Mesothelial cell of epicardium (in vitro differentiated cells): ENCODE results near the gene RPS10. TPM values are rescaled to one million over a fixed set of nuclear protein-coding genes. Genes with fewer than 3 reads are reported as not detected.

ENCODE experiments used
- DNase-seq, 2 experiments: peaks; one replicate each; pipeline ENCODE4 v3.0.0; 2021; ENCODE audit warnings: low spot score in 2 of 2; ENCODE audit not compliant: unreplicated experiment in 2 of 2
- H3K27ac Mint-ChIP-seq: 2 replicates; pipeline ENCODE4 v1.8.0; 2021; ENCODE audit warnings: mixed read lengths
- H3K27me3 Mint-ChIP-seq: 2 replicates; pipeline ENCODE4 v1.8.0; 2021; ENCODE audit warnings: low read depth, mixed read lengths
- H3K36me3 Mint-ChIP-seq: 2 replicates; pipeline ENCODE4 v1.8.0; 2021; ENCODE audit warnings: mixed read lengths
- H3K4me1 Mint-ChIP-seq: 2 replicates; pipeline ENCODE4 v1.8.0; 2021; ENCODE audit warnings: mixed read lengths
- H3K4me3 Mint-ChIP-seq: 2 replicates; pipeline ENCODE4 v1.8.0; 2021; ENCODE audit warnings: mild to moderate bottlenecking, moderate library complexity, mixed read lengths
- H3K9me3 Mint-ChIP-seq: 2 replicates; pipeline ENCODE4 v1.8.0; 2021; ENCODE audit warnings: mixed read lengths
- CTCF ChIP-seq: fragments of 200-600 bp; sonication (generic); IDR thresholded peaks from one replicate; pipeline ENCODE4 v1.5.0; 2021; ENCODE audit warnings: antibody characterized with exemption; ENCODE audit not compliant: unreplicated experiment
- total RNA-seq: library from RNA; stranded (reverse); gene quantifications from 3 replicates; pipeline ENCODE4 v1.2.1, GENCODE V29; 2021

The RPS10 gene
- total RNA-seq, 1 donor from 2014 or later: 1,317 TPM

GRCh38 chr6:34463299-34463698, 37.4 kb upstream of the RPS10 start:
- H3K36me3 Mint-ChIP-seq: no peaks in the 10 kb centered on the region
- no peak overlapping the region for H3K27ac Mint-ChIP-seq
- no peak overlapping the region for H3K4me3 Mint-ChIP-seq
- H3K9me3 Mint-ChIP-seq: no peaks in the 10 kb centered on the region
- H3K4me1 Mint-ChIP-seq: peaks cover 14% of the 10 kb centered on the region
- H3K27me3 Mint-ChIP-seq: peaks cover 8% of the 10 kb centered on the region
- DNase-seq: no peak
- no peak for TF ChIP-seq CTCF

DNA sequence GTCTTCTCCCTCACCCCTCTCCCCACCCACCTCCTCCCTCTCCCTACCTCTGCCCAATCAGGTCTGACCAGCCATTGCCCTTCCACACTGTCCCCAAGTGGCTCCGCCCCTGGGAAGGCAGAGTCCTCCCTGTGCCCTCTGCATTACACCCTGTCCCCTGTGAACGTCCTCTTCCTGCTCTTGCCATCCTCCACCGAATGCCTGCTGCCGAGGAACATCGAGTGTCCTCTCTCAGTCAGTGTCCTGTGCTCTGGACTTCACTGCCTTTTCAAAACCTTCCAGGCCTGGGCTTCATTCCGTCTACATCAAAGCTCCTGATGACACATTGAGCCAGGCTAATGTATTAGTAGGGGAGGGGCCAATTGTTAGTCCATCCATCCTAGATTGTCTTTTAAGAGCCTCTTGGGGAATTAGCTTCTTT, 36.7 kb upstream of the RPS10 start:
- Mint-ChIP-seq H3K4me1 (peaks cover 14% of the 10 kb centered on the region), H3K27ac (peak overlapping the region; percentile 43), H3K4me3 (peak overlapping the region; percentile 5), H3K27me3 (peaks cover 8% of the 10 kb centered on the region), H3K36me3 (no peaks in the 10 kb centered on the region), H3K9me3 (no peaks in the 10 kb centered on the region)
- TF ChIP-seq CTCF: no peak
- DNase-seq: no peak

- Mint-ChIP-seq H3K27me3 (peaks cover 8% of the 10 kb centered on the region), H3K36me3 (no peaks in the 10 kb centered on the region), H3K27ac (no peak overlapping the region), H3K4me1 (peaks cover 14% of the 10 kb centered on the region), H3K4me3 (no peak overlapping the region), H3K9me3 (no peaks in the 10 kb centered on the region)
- DNase-seq: no peak
- TF ChIP-seq CTCF: no peak
Observed at GRCh38 chr6:34462010-34462409, 36.1 kb upstream of the RPS10 start.

DNA sequence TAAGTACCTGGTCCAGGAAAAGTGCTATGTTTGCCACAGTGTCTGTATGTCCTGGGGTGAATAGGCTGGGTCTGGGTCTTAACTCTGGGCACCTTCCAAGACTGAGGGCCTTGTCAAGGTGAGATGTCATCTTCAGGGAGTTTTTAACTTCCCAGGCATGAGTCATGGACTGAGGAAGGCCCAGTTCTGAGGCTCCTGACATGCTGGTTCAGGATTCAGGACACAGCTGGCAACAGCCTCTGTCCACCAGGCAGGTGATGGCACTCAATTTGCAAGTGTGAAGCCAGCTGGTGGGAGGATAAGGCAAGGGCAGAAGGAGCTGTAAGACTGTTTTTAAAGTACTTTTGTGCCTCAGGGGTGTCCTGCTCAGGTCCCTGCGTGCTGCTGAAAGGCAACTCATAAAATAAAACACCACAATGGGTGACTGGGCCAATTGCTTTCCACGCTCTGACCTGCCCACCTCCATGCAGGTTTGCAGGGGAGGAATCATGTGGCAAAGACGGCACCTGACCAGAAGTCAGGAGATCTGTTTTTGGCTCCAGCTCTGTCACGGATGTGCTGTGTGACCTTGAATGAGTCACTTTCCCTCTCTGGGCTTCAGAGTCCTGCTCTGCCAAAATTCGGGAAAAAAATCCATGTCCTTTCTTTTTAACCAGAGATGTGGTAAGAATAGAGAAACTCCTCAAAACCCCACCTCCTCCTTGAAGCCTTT, 35.1 kb upstream of the RPS10 start:
- no peak for DNase-seq
- no peak overlapping the region for H3K27ac Mint-ChIP-seq
- peaks cover 14% of the 10 kb centered on the region for H3K4me1 Mint-ChIP-seq
- TF ChIP-seq CTCF: no peak
- H3K27me3 Mint-ChIP-seq: peaks cover 8% of the 10 kb centered on the region
- no peaks in the 10 kb centered on the region for H3K36me3 Mint-ChIP-seq
- no peaks in the 10 kb centered on the region for H3K9me3 Mint-ChIP-seq
- H3K4me3 Mint-ChIP-seq: no peak overlapping the region

DNA sequence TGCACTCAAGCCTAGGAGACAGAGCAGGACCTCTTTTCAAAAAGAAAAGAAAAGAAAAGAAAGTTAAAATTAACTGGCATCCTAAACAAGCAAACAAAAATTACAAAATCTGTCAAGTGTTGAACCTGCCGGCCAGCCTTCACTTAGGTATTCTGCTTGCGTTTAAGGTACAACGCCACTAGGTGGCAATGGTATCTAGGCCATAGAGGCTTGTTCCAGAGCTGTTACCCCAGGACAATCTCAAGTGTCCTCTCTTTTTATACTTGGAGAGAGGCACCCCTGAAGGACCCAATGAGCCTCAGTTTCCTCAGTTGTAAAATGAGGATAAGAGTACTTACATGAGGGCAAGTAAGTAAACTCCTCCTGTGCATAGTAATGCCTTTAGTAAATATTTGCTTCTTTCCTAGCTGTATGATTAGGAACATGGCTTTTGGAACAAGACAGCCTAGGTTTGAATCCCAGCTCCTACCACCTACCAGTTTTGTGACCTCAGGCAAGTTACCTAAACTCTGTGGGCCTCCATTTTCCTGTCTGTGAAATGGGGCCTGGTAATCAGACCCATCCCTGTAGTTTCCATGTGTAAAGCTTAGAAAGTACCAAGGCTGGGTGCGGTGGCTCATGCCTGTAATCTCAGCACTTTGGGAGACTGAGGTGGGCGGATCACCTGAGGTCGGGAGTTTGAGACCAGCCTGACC, 34.2 kb upstream of the RPS10 start:
- Mint-ChIP-seq H3K27me3 (peaks cover 3% of the 10 kb centered on the region), H3K36me3 (no peaks in the 10 kb centered on the region), H3K9me3 (no peaks in the 10 kb centered on the region), H3K27ac (no peak overlapping the region), H3K4me1 (peaks cover 9% of the 10 kb centered on the region), H3K4me3 (no peak overlapping the region)
- peak; percentile 55 for TF ChIP-seq CTCF
- DNase-seq: no peak
